Measurements from ENCODE around the gene CD1C. TPM values are rescaled to one million over a fixed set of nuclear protein-coding genes. Genes with fewer than 3 reads are reported as not detected.

The CD1C gene
- total and polyA plus RNA-seq, 10 of the 15 experiments (the other 5 are each of a cell fraction or from before 2014, with no cell fraction given) = 0.82 to 19.0 (median 9.2) TPM

- no TSS peak for BruUV-seq (replicated peaks)
- Histone ChIP-seq H3K4me1 (ENCODE audit: control insufficient read depth, insufficient read depth, low read length) (peaks cover 9% of the 10 kb centered on the region), H3K27ac (ENCODE audit: control insufficient read depth, insufficient read depth) (no peak overlapping the region), H3K79me2 (ENCODE audit: control insufficient read depth, insufficient read depth, low read length) (no peaks in the 10 kb centered on the region), H3K27me3 (replicated peaks in 1 of 2; ENCODE audit: control insufficient read depth in 2 of 2, insufficient read depth in 2 of 2, low read length in 1 of 2) (no peaks in the 10 kb centered on the region), H3K36me3 (ENCODE audit: control insufficient read depth in 2 of 2, insufficient read depth in 2 of 2, low read length in 1 of 2) (no peaks in the 10 kb centered on the region), H4K20me1 (ENCODE audit: control insufficient read depth, insufficient read depth) (no peaks in the 10 kb centered on the region), H3K9me3 (replicated peaks; ENCODE audit: control insufficient read depth, insufficient read depth, low read length) (peaks cover 4% of the 10 kb centered on the region; the same call in 1 of the 3 replicates), H3K9ac (ENCODE audit: control insufficient read depth, insufficient read depth, low read length) (no peak overlapping the region), H3K4me2 (ENCODE audit: control insufficient read depth, insufficient read depth) (no peak overlapping the region), H2AFZ (ENCODE audit: control insufficient read depth, low read depth, low read length) (no peak overlapping the region), H3K4me3 (no peak overlapping the region)
- intact Hi-C loops (cut with micrococcal nuclease; ENCODE audit: unreplicated experiment) = no loop called here
- POLR2A ChIA-PET = no interaction called here
- no peak for DNase-seq (ENCODE audit: low read depth, low spot score)
- SMC1A ChIA-PET (ENCODE audit: uncharacterized antibody, unreplicated experiment) = interaction anchor here (0.6 to 2.5 kb wide), 9 partner anchors 34 to 672 kb away, joined by 3 to 16 read pairs (median 5); partner anchors contain the start of gene CD1C
- 2% methylated on average over 4 of the region's 4 CpGs for WGBS (ENCODE audit: insufficient coverage, insufficient replicate concordance, low lambda C conversion rate, missing lambda C conversion rate)
- in situ Hi-C loops (cut with MboI) = no loop called here
- RAD21 ChIA-PET (ENCODE audit: unreplicated experiment) = interaction anchor here (0.8 to 10.6 kb wide), 5 partner anchors 34 to 120 kb away, joined by 3 to 179 read pairs (median 10); partner anchors contain the start of gene CD1C
- no peak for FAIRE-seq
- ATAC-seq = peak; percentile 47
- CTCF ChIA-PET = interaction anchor here (1.0 to 12.2 kb wide), 7 partner anchors 21 to 673 kb away, joined by 3 to 267 read pairs (median 4); partner anchors contain the start of gene CD1C
- TF ChIP-seq NFYB (IDR thresholded peaks at IDR 0.05; ENCODE audit: insufficient read depth, low read depth, low read length) (no peak), IKZF2 (IDR thresholded peaks at IDR 0.05) (peak; percentile 52 to 68; a peak in 3 of 4 replicates), NR2C2 (IDR thresholded peaks at IDR 0.05; ENCODE audit: borderline replicate concordance, control insufficient read depth, insufficient read length, low read depth) (no peak), PBX3 (IDR thresholded peaks at IDR 0.05; ENCODE audit: insufficient replicate concordance, low read depth, low read length) (no peak), IKZF1 (conservative IDR thresholded peaks at IDR 0.05) (peak; percentile 59), RUNX3 (IDR thresholded peaks at IDR 0.05; ENCODE audit: low read length) (peak; percentile 39; the same call in 1 of the 2 replicates), MEF2B (IDR thresholded peaks at IDR 0.05; ENCODE audit: partially characterized antibody, poor library complexity, severe bottlenecking) (no peak), POLR2AphosphoS5 (IDR thresholded peaks at IDR 0.05; ENCODE audit: low read length) (no peak), EED (IDR thresholded peaks at IDR 0.05; ENCODE audit: low read depth) (peak; percentile 22; the same call in 1 of the 2 replicates), IRF4 (IDR thresholded peaks at IDR 0.05; ENCODE audit: low read depth, low read length) (no peak), TCF7 (IDR thresholded peaks at IDR 0.05; ENCODE audit: borderline replicate concordance) (no peak), NFIC (IDR thresholded peaks at IDR 0.05; ENCODE audit: low read depth, low read length) (peak; percentile 81), TCF3 (IDR thresholded peaks at IDR 0.05; ENCODE audit: borderline replicate concordance, insufficient read depth, low read depth, low read length) (no peak), MXI1 (IDR thresholded peaks at IDR 0.05; ENCODE audit: low read depth, low read length) (no peak), BCL11A (IDR thresholded peaks at IDR 0.05; ENCODE audit: low read depth, low read length) (no peak), BACH1 (IDR thresholded peaks at IDR 0.05; ENCODE audit: borderline replicate concordance) (no peak), MEF2A (IDR thresholded peaks at IDR 0.05; ENCODE audit: insufficient read depth, low read depth, low read length) (no peak), LARP7 (IDR thresholded peaks at IDR 0.05) (no peak)
- TF ChIP-seq, protein P1, sequence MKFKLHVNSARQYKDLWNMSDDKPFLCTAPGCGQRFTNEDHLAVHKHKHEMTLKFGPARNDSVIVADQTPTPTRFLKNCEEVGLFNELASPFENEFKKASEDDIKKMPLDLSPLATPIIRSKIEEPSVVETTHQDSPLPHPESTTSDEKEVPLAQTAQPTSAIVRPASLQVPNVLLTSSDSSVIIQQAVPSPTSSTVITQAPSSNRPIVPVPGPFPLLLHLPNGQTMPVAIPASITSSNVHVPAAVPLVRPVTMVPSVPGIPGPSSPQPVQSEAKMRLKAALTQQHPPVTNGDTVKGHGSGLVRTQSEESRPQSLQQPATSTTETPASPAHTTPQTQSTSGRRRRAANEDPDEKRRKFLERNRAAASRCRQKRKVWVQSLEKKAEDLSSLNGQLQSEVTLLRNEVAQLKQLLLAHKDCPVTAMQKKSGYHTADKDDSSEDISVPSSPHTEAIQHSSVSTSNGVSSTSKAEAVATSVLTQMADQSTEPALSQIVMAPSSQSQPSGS (IDR thresholded peaks at IDR 0.05; ENCODE audit: low read length) = peak; percentile 61; the same call in 1 of the 2 replicates
- TF ChIP-seq, protein P2, sequence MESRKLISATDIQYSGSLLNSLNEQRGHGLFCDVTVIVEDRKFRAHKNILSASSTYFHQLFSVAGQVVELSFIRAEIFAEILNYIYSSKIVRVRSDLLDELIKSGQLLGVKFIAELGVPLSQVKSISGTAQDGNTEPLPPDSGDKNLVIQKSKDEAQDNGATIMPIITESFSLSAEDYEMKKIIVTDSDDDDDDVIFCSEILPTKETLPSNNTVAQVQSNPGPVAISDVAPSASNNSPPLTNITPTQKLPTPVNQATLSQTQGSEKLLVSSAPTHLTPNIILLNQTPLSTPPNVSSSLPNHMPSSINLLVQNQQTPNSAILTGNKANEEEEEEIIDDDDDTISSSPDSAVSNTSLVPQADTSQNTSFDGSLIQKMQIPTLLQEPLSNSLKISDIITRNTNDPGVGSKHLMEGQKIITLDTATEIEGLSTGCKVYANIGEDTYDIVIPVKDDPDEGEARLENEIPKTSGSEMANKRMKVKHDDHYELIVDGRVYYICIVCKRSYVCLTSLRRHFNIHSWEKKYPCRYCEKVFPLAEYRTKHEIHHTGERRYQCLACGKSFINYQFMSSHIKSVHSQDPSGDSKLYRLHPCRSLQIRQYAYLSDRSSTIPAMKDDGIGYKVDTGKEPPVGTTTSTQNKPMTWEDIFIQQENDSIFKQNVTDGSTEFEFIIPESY (IDR thresholded peaks at IDR 0.05) = no peak
Observed at GRCh38 chr1:158324395-158324794, 34.7 kb downstream of the CD1C start.

Data from GM12878 (cell line).